B cell (primary cell): Measurements from ENCODE around the gene PIK3AP1. TPM values are rescaled to one million over a fixed set of nuclear protein-coding genes. Genes with fewer than 3 reads are reported as not detected.

ENCODE experiments used
- ATAC-seq: fragments of 200-7000 bp; cut with Tn5 transposase; one replicate; pipeline ENCODE4 v1.10.0; 2021; ENCODE audit warnings: low read depth, mild to moderate bottlenecking, moderate number of reproducible peaks, moderate library complexity
- CTCF ChIA-PET: fragments of 350-600 bp; sonication (Branson Sonifier 250); formaldehyde crosslinking; loops from one replicate; lab custom pipeline; 2021; ENCODE audit warnings: antibody characterized with exemption, inconsistent platforms; lab: Charles Lee
- POLR2A ChIA-PET: fragments of 350-600 bp; sonication (Branson Sonifier 250); formaldehyde crosslinking; loops from one replicate; lab custom pipeline; 2021; ENCODE audit warnings: antibody characterized with exemption; lab: Charles Lee
- DNase-seq: peaks from one replicate; pipeline ENCODE4 v3.0.0; 2013
- H2AFZ ChIP-seq: 2 replicates; pipeline ENCODE4 v1.6.1; 2012; ENCODE audit warnings: mild to moderate bottlenecking, low read depth, low read length; ENCODE audit not compliant: insufficient read depth, poor library complexity, severe bottlenecking
- H3K27ac ChIP-seq, 2 donors: 1 replicate in 1 of 2; 2 replicates in 1 of 2; pipeline ENCODE4 v1.5.1; 2012 to 2013; ENCODE audit warnings: low read length in 2 of 2, mild to moderate bottlenecking in 2 of 2, moderate library complexity in 1 of 2
- H3K27me3 ChIP-seq, 4 experiments: fragments of 200-600 bp in 1 of 4; sonication (generic) in 1 of 4; replicated peaks in 1 of 4; 1 replicate in 2 of 4; 2 replicates in 2 of 4; pipeline versions ENCODE4 v1.6.1 to v1.7.0; 2013 to 2016; ENCODE audit warnings: low read length in 3 of 4, mild to moderate bottlenecking in 2 of 4, mixed read lengths in 1 of 4, moderate library complexity in 1 of 4; ENCODE audit not compliant: insufficient read depth in 4 of 4, control insufficient read depth in 3 of 4; ENCODE audit errors: control extremely low read depth in 1 of 4
- H3K36me3 ChIP-seq, 2 experiments: replicated peaks in 1 of 2; 1 replicate in 1 of 2; 2 replicates in 1 of 2; pipeline versions ENCODE4 v1.6.1 to v1.7.1; 2013; ENCODE audit warnings: low read length in 1 of 2; ENCODE audit not compliant: insufficient read depth in 2 of 2, control insufficient read depth in 1 of 2; ENCODE audit errors: control extremely low read depth in 1 of 2, extremely low read depth in 1 of 2
- H3K4me1 ChIP-seq, 2 donors: fragments of 200-600 bp in 1 of 2; sonication (generic) in 1 of 2; 1 replicate in 1 of 2; 2 replicates in 1 of 2; pipeline versions ENCODE4 v1.5.1 to v1.6.1; 2013 to 2017; ENCODE audit warnings: low read length in 2 of 2; ENCODE audit not compliant: control insufficient read depth in 2 of 2, insufficient read depth in 2 of 2
- H3K4me2 ChIP-seq: replicated peaks from 2 replicates; pipeline ENCODE3; 2012; ENCODE audit warnings: mild to moderate bottlenecking, low read depth, low read length; ENCODE audit not compliant: poor library complexity, severe bottlenecking
- H3K4me3 ChIP-seq, 5 experiments: fragments of 200-600 bp in 1 of 5; sonication (generic) in 1 of 5; 1 replicate in 3 of 5; 2 replicates in 2 of 5; pipeline versions ENCODE4 v1.5.1 to v1.7.0; 2011 to 2016; ENCODE audit warnings: low read length in 4 of 5, mild to moderate bottlenecking in 4 of 5, low read depth in 2 of 5, control low read depth in 1 of 5, moderate library complexity in 1 of 5; ENCODE audit not compliant: insufficient read depth in 1 of 5; ENCODE audit errors: control extremely low read depth in 1 of 5, extremely low read depth in 1 of 5
- H3K79me2 ChIP-seq: fragments of 200-600 bp; sonication (generic); one replicate; pipeline ENCODE4 v1.6.0; 2016; ENCODE audit warnings: low read length; ENCODE audit not compliant: control insufficient read depth, insufficient read depth
- H3K9ac ChIP-seq: fragments of 200-600 bp; sonication (generic); 2 replicates; pipeline ENCODE4 v1.6.1; 2017; ENCODE audit warnings: mild to moderate bottlenecking, low read length, moderate library complexity
- H3K9me3 ChIP-seq, 3 donors: one replicate each; pipeline versions ENCODE4 v1.6.1 to v1.7.1; 2013; ENCODE audit warnings: low read length in 2 of 3; ENCODE audit not compliant: control insufficient read depth in 2 of 3, insufficient read depth in 1 of 3; ENCODE audit errors: control extremely low read depth in 1 of 3
- H4K20me1 ChIP-seq: 2 replicates; pipeline ENCODE4 v1.6.0; 2012; ENCODE audit warnings: mild to moderate bottlenecking, low read length; ENCODE audit not compliant: insufficient read depth, control insufficient read depth, poor library complexity, severe bottlenecking
- H3K27ac Mint-ChIP-seq: one replicate; pipeline ENCODE4 v1.8.0; 2021; ENCODE audit warnings: mixed read lengths
- H3K27me3 Mint-ChIP-seq: one replicate; pipeline ENCODE4 v1.8.0; 2021; ENCODE audit warnings: mixed read lengths
- H3K4me1 Mint-ChIP-seq: one replicate; pipeline ENCODE4 v1.8.0; 2021; ENCODE audit warnings: mixed read lengths
- H3K4me3 Mint-ChIP-seq: one replicate; pipeline ENCODE4 v1.8.0; 2021; ENCODE audit warnings: mixed read lengths
- H3K9me3 Mint-ChIP-seq: one replicate; pipeline ENCODE4 v1.8.0; 2022; ENCODE audit warnings: mixed read lengths; ENCODE audit not compliant: insufficient read depth
- CTCF ChIP-seq: fragments of 200-600 bp; IDR thresholded peaks from one replicate; pipeline ENCODE4 v1.8.0; 2022; ENCODE audit warnings: antibody characterized with exemption, mild to moderate bottlenecking
- EZH2 ChIP-seq: IDR thresholded peaks from 2 replicates; pipeline ENCODE4 v1.6.1; 2012; ENCODE audit warnings: borderline replicate concordance, low read depth, mild to moderate bottlenecking, moderate library complexity, low read length; ENCODE audit not compliant: insufficient read depth, poor library complexity, severe bottlenecking
- WGBS: methylation state at CpG from one replicate; pipeline ENCODE4 v1.1.5; 2013; ENCODE audit warnings: missing lambda C conversion rate; ENCODE audit not compliant: insufficient coverage; 5-methylcytosine and 5-hydroxymethylcytosine counted together
- intact Hi-C: fragments of 100-400 bp; cut with micrococcal nuclease; formaldehyde crosslinking; loops from one replicate; pipeline ENCODE4 v1.10.0; 2022
- polyA plus RNA-seq: library from polyadenylated mRNA; depleted of rRNA; stranded (reverse); fragments of >200 nt; gene quantifications from 2 replicates; pipeline ENCODE4 v1.2.3, GENCODE V29; 2012
- total RNA-seq, 2 donors: library from RNA; stranded (reverse); fragments of 120-200 nt in 1 of 2; gene quantifications; 1 replicate in 1 of 2; 2 replicates in 1 of 2; pipeline versions ENCODE4 v1.2.3 to v1.2.4, GENCODE V29; 2013 to 2022

The PIK3AP1 gene
- total and polyA plus RNA-seq, 2 donors (not counting 1 experiment from before 2014, with no cell fraction given), result 125 to 130 TPM

- no peak overlapping the region for H3K9ac ChIP-seq
- ChIA-PET POLR2A (no interaction called here), CTCF (no interaction called here)
- H3K4me2 ChIP-seq, result no peak overlapping the region
- 95% methylated on average over 4 of the region's 4 CpGs for WGBS
- peaks cover 3 to 94% of the 10 kb centered on the region in 2 experiments for H3K36me3 ChIP-seq
- no peak overlapping the region for H2AFZ ChIP-seq
- TF ChIP-seq CTCF, result no peak
- TF ChIP-seq EZH2, result no peak
- H3K27ac ChIP-seq, result peak overlapping the region in 1 of 2 donors; percentile 42
- ATAC-seq, result no peak
- no peak for DNase-seq
- intact Hi-C loops, result no loop called here
- no peak overlapping the region for H3K4me3 ChIP-seq
- H3K27me3 ChIP-seq, result no peaks in the 10 kb centered on the region
- H3K9me3 Mint-ChIP-seq, result no peaks in the 10 kb centered on the region
- H3K27ac Mint-ChIP-seq, result peak overlapping the region; percentile 63
- H3K4me1 ChIP-seq, result no peaks in the 10 kb centered on the region
- H3K4me1 Mint-ChIP-seq, result no peaks in the 10 kb centered on the region
- no peaks in the 10 kb centered on the region for H3K9me3 ChIP-seq
- peaks cover 26% of the 10 kb centered on the region for H3K79me2 ChIP-seq
- H3K27me3 Mint-ChIP-seq, result no peaks in the 10 kb centered on the region
- H3K4me3 Mint-ChIP-seq, result no peak overlapping the region
- peaks cover 68% of the 10 kb centered on the region for H4K20me1 ChIP-seq
Observed at GRCh38 chr10:96606216-96606615, 114.1 kb downstream of the PIK3AP1 start.

GRCh38 chr10:96600337-96600736, 120.0 kb downstream of the PIK3AP1 start:
- H3K36me3 ChIP-seq, result peaks cover 8 to 91% of the 10 kb centered on the region in 2 experiments
- no peaks in the 10 kb centered on the region for H3K9me3 ChIP-seq
- Mint-ChIP-seq H3K9me3 (no peaks in the 10 kb centered on the region), H3K4me3 (no peak overlapping the region), H3K27me3 (no peaks in the 10 kb centered on the region), H3K4me1 (no peaks in the 10 kb centered on the region), H3K27ac (no peak overlapping the region)
- H3K79me2 ChIP-seq, result no peaks in the 10 kb centered on the region
- no peaks in the 10 kb centered on the region for H3K4me1 ChIP-seq
- peak overlapping the region in 1 of 2 donors; percentile 4 for H3K27ac ChIP-seq
- peaks cover 22% of the 10 kb centered on the region for H4K20me1 ChIP-seq
- CTCF ChIA-PET, result interaction anchor here (1.0 kb wide), 1 partner anchor 41 kb away, joined by 4 read pairs; no protein-coding TSS in a partner anchor
- H3K4me3 ChIP-seq, result no peak overlapping the region
- H3K27me3 ChIP-seq, result no peaks in the 10 kb centered on the region
- no peak for DNase-seq
- no peak for TF ChIP-seq EZH2
- TF ChIP-seq CTCF, result no peak
- WGBS, result 93% methylated on average over 3 of the region's 4 CpGs
- H3K4me2 ChIP-seq, result no peak overlapping the region
- no peak overlapping the region for H2AFZ ChIP-seq
- no peak overlapping the region for H3K9ac ChIP-seq
- POLR2A ChIA-PET, result no interaction called here
- intact Hi-C loops, result no loop called here
- ATAC-seq, result no peak
